CD4-positive, alpha-beta T cell treated with Interleukin-6 for 4 hours (primary cell): ENCODE measurements around the gene LDLR.

Source experiments
- DNase-seq: peaks from one replicate; pipeline ENCODE4 v3.0.0-alpha.2; 2020; ENCODE audit warnings: mixed read lengths

The LDLR gene

GRCh38 chr19:11089254-11090013, at the start of gene LDLR:
LDLR (plus strand) TSS chr19:11089463; CDS start chr19:11089549, 86 bp downstream.
- peak; percentile 83 for DNase-seq

- no peak for DNase-seq
Observed at GRCh38 chr19:11041194-11041593, 48.1 kb upstream of the LDLR start.

- DNase-seq: no peak
Observed at GRCh38 chr19:11041966-11042627, 47.2 kb upstream of the LDLR start.

GRCh38 chr19:11044431-11044830, 44.8 kb upstream of the LDLR start:
- no peak for DNase-seq

GRCh38 chr19:11045536-11045935, 43.7 kb upstream of the LDLR start:
- DNase-seq: no peak

- no peak for DNase-seq
Observed at GRCh38 chr19:11046605-11047354, 42.5 kb upstream of the LDLR start.

GRCh38 chr19:11047866-11048265, 41.4 kb upstream of the LDLR start:
- DNase-seq: no peak

- no peak for DNase-seq
Observed at GRCh38 chr19:11050323-11051114, 38.7 kb upstream of the LDLR start.

GRCh38 chr19:11053817-11054195, 35.5 kb upstream of the LDLR start:
- no peak for DNase-seq

- DNase-seq: no peak
Observed at GRCh38 chr19:11054200-11054599, 35.1 kb upstream of the LDLR start.

- no peak for DNase-seq
Observed at GRCh38 chr19:11054628-11055027, 34.6 kb upstream of the LDLR start.

GRCh38 chr19:11058246-11059030, 30.8 kb upstream of the LDLR start:
- DNase-seq: no peak

- DNase-seq: no peak
Observed at GRCh38 chr19:11059511-11060358, 29.5 kb upstream of the LDLR start.

GRCh38 chr19:11061952-11062351, 27.3 kb upstream of the LDLR start:
- no peak for DNase-seq

- no peak for DNase-seq
Observed at GRCh38 chr19:11063434-11063833, 25.8 kb upstream of the LDLR start.

GRCh38 chr19:11064831-11065303, 24.4 kb upstream of the LDLR start:
- no peak for DNase-seq

- DNase-seq: no peak
Observed at GRCh38 chr19:11066326-11066725, 22.9 kb upstream of the LDLR start.

GRCh38 chr19:11067356-11068113, 21.7 kb upstream of the LDLR start:
- no peak for DNase-seq

GRCh38 chr19:11069561-11069960, 19.7 kb upstream of the LDLR start:
- no peak for DNase-seq

GRCh38 chr19:11070123-11070522, 19.1 kb upstream of the LDLR start:
- DNase-seq: no peak
